ENCODE results near the gene MEOX2.

Gene MEOX2

GRCh38 chr7:15686295-15686956 lies at the start of gene MEOX2:
MEOX2 (minus strand) TSS chr7:15686683; CDS start chr7:15686402, 281 bp downstream.
- DNase-seq, result no peak

GRCh38 chr7:15729746-15730145 lies 43.3 kb upstream of the MEOX2 start:
- no peak for DNase-seq

GRCh38 chr7:15725051-15725450 lies 38.6 kb upstream of the MEOX2 start:
- DNase-seq, result no peak

GRCh38 chr7:15723841-15724240 lies 37.4 kb upstream of the MEOX2 start:
- no peak for DNase-seq

GRCh38 chr7:15720849-15721471 lies 34.5 kb upstream of the MEOX2 start:
- no peak for DNase-seq

- DNase-seq, result no peak
These were observed 32.8 kb upstream of the MEOX2 start for GRCh38 chr7:15719311-15719710.

- DNase-seq, result no peak
These were observed 29.0 kb upstream of the MEOX2 start for GRCh38 chr7:15715435-15715834.

GRCh38 chr7:15709978-15710377 lies 23.5 kb upstream of the MEOX2 start:
- no peak for DNase-seq

- DNase-seq, result no peak
These were observed 21.1 kb upstream of the MEOX2 start for GRCh38 chr7:15707570-15707969.

GRCh38 chr7:15703732-15704131 lies 17.2 kb upstream of the MEOX2 start:
- DNase-seq, result no peak

- no peak for DNase-seq
These were observed 6.1 kb upstream of the MEOX2 start for GRCh38 chr7:15692501-15693020.

- DNase-seq, result no peak
These were observed 2.4 kb upstream of the MEOX2 start for GRCh38 chr7:15688911-15689310.

- DNase-seq, result no peak
These were observed 1.8 kb upstream of the MEOX2 start for GRCh38 chr7:15688279-15688626.

GRCh38 chr7:15687546-15688278 lies 1.2 kb upstream of the MEOX2 start:
- DNase-seq, result no peak

GRCh38 chr7:15686957-15687545 lies 568 bp upstream of the MEOX2 start:
- no peak for DNase-seq

GRCh38 chr7:15685358-15686294 lies 857 bp downstream of the MEOX2 start:
- no peak for DNase-seq

- DNase-seq, result no peak
These were observed 1.6 kb downstream of the MEOX2 start for GRCh38 chr7:15684871-15685270.

- DNase-seq, result no peak
These were observed 2.2 kb downstream of the MEOX2 start for GRCh38 chr7:15684111-15684800.

GRCh38 chr7:15682751-15683245 lies 3.7 kb downstream of the MEOX2 start:
- no peak for DNase-seq

- DNase-seq, result no peak
These were observed 4.4 kb downstream of the MEOX2 start for GRCh38 chr7:15682111-15682510.

GRCh38 chr7:15681631-15682030 lies 4.9 kb downstream of the MEOX2 start:
- DNase-seq, result no peak

GRCh38 chr7:15681186-15681585 lies 5.3 kb downstream of the MEOX2 start:
- no peak for DNase-seq

Data from CD4-positive, alpha-beta T cell treated with Interleukin-4 for 1 hour (primary cell).